Measurements from ENCODE around the gene CTAG2. TPM values are rescaled to one million over a fixed set of nuclear protein-coding genes. Genes with fewer than 3 reads are reported as not detected.
"Not testable (repeated sequence)": the region's sequence is repeated elsewhere in the genome, so short reads cannot be mapped to it uniquely, and the experiment has no call there.

Gene CTAG2
- polyA plus RNA-seq: 1 to 10 TPM in 1 of 4 donors, not detected in 3; 7.8 TPM
- long read RNA-seq, donor 1: 0 reads
- long read RNA-seq, donor 2: 0 reads
- long read RNA-seq, donor 3: 0 reads
- long read RNA-seq, donor 4: 0 reads
- long read RNA-seq, donor 5: 0 reads
- long read RNA-seq, donor 6: 0 reads
- long read RNA-seq, donor 7: 0 reads
- long read RNA-seq, donor 8: 0 reads
- long read RNA-seq, donor 9: 0 reads
- long read RNA-seq, donor 10: 0 reads

DNA sequence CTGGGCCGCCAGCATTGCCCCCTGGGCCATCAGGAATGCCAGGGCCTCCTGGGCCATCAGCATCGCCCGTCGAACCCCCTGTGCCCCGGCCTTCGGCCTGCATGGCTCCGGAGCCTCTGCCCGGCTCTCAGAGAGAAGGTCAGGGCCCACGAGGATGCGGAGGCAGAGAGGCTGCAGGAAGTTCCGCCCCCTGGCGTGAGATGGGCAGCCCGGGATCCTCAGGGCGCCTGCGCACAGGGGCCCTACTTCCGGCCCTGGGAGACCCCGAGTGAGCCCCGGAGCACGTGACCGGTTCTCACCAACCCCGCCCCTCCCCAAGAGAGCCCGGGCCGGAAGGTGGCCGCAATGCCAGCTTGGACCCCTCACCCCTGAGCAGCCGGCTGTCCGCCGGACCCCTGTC, at the start of gene CTAG2:
Gene CTAG2 (minus strand): TSS at position 167 of the 400 bp plus-strand sequence. CDS start 64 bp downstream, at position 103.
- not testable (repeated sequence) for FAIRE-seq; H3K9me3 ChIP-seq (ENCODE audit: control insufficient read depth in 2 of 2, insufficient read depth in 1 of 2, low read depth in 1 of 2, low read length in 1 of 2); H3K27me3 ChIP-seq (ENCODE audit: control insufficient read depth in 3 of 3, insufficient read depth in 3 of 3, low read length in 3 of 3); H3K4me3 ChIP-seq (ENCODE audit: low read depth in 1 of 3, low read length in 3 of 3); H3K4me1 ChIP-seq (ENCODE audit: control insufficient read depth in 3 of 3, insufficient read depth in 2 of 3, low read depth in 1 of 3, low read length in 2 of 3); H3K36me3 ChIP-seq (ENCODE audit: control insufficient read depth in 3 of 3, insufficient read depth in 2 of 3, low read depth in 1 of 3, low read length in 3 of 3); DNase-seq; H3K27ac ChIP-seq (ENCODE audit: low read depth in 1 of 3, low read length in 2 of 3)
- WGBS, 3 donors: no CpG with 5 or more reads among the region's 27 CpGs

DNA sequence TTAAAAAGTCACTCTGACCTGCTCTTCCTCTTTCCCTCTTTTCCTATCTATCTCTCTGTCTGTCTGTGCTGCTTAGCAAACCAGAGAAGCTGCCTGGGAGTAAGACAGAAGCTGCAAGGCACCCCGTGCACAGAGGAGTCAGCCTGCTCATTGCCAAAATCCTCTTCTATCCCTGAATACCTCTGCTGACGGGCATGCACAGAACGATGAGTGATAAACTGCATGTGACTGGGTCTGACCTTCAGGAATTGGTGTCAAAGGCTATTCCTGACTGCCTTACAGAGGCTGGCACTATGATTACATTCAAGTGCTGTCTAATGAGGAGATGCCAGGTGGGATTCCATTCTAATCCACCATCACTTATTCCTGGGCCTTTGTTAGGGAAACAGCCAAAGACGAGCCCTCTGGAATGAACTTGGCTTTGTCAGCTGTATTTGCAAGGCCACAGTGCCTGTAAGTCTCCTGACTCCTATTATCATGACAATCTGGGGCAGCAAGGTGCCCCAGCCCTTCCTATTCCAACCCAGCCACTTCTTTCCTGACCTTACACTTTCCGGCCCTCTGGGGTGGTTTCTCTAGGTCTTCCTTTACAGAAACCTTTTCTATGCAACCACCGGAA, 45.4 kb upstream of the CTAG2 start:
- no peaks in the 10 kb centered on the region for H3K4me1 ChIP-seq (ENCODE audit: control insufficient read depth in 3 of 3, insufficient read depth in 2 of 3, low read depth in 1 of 3, low read length in 2 of 3)
- 75 to 81% (median 78%) methylated on average over 6 of the region's 6 CpGs for WGBS, 3 donors
- DNase-seq (no peak), FAIRE-seq (no peak)
- H3K27me3 ChIP-seq (ENCODE audit: control insufficient read depth in 3 of 3, insufficient read depth in 3 of 3, low read length in 3 of 3): no peaks in the 10 kb centered on the region
- H3K9me3 ChIP-seq (ENCODE audit: control insufficient read depth in 2 of 2, insufficient read depth in 1 of 2, low read depth in 1 of 2, low read length in 1 of 2): no peaks in the 10 kb centered on the region
- H3K27ac ChIP-seq (ENCODE audit: low read depth in 1 of 3, low read length in 2 of 3): no peak overlapping the region
- H3K36me3 ChIP-seq (ENCODE audit: control insufficient read depth in 3 of 3, insufficient read depth in 2 of 3, low read depth in 1 of 3, low read length in 3 of 3): no peaks in the 10 kb centered on the region
- no peak overlapping the region for H3K4me3 ChIP-seq (ENCODE audit: low read depth in 1 of 3, low read length in 3 of 3)

DNA sequence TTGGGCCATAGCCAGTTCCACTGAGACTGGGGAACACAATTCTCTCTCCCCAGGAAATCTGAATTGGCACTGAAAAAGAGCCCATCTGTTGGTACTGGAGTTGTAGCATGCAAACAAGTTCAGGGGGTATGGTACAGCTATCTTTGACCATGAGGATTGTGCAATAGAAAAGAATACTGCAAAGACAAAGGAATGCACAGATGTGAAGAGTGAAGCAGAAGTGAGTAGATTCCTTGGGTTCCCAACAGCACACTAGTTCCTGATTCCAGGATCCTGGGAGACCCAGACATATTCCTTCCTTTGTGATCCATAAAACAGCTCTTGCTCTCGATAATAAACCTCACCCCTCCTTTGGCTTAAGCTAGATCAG, 43.3 kb upstream of the CTAG2 start:
- Histone ChIP-seq H3K27ac (ENCODE audit: low read depth in 1 of 3, low read length in 2 of 3) (no peak overlapping the region), H3K27me3 (ENCODE audit: control insufficient read depth in 3 of 3, insufficient read depth in 3 of 3, low read length in 3 of 3) (no peaks in the 10 kb centered on the region), H3K9me3 (ENCODE audit: control insufficient read depth in 2 of 2, insufficient read depth in 1 of 2, low read depth in 1 of 2, low read length in 1 of 2) (no peaks in the 10 kb centered on the region), H3K4me3 (ENCODE audit: low read depth in 1 of 3, low read length in 3 of 3) (no peak overlapping the region), H3K36me3 (ENCODE audit: control insufficient read depth in 3 of 3, insufficient read depth in 2 of 3, low read depth in 1 of 3, low read length in 3 of 3) (no peaks in the 10 kb centered on the region), H3K4me1 (ENCODE audit: control insufficient read depth in 3 of 3, insufficient read depth in 2 of 3, low read depth in 1 of 3, low read length in 2 of 3) (no peaks in the 10 kb centered on the region)
- WGBS, 3 donors: 75 to 97% (median 80%) methylated on average over 1 of the region's 1 CpG
- FAIRE-seq (no peak), DNase-seq (no peak)

DNA sequence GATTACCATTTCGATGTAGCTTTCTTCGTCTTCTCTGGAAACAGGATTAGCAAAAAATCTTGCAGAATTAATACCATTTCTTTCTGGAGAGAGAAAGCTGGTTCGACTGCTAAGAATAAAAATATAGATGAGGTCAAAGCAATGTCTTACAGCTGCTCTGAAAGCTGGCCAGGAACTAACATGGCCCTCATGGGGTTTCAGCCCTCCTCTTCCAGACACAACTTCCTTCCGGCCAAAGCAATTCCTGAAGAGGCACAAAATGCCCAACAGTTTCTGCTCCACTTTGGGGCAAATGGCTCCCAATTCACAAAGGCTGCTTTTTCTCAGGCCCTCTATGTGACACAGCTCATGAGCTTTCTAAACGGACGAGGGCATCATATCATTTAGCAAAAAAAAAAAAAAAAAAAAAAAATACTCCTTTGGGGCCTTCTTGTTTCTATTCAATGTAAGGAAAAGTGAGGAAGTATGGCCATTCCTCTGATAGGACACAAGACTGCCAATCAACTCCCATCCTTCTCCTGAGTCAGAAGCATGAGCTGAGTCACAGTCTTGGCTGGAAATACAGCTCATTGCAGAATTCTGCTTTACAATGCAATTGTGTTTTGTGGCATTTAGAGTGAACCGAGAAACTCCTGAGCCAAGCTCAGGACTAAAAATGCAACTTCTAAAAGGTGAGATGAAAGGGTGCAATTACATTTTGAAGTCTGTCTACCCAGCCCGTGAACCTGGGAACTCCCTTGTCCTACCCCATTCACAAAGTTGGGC, 42.7 kb upstream of the CTAG2 start:
- no peaks in the 10 kb centered on the region for H3K36me3 ChIP-seq (ENCODE audit: control insufficient read depth in 3 of 3, insufficient read depth in 2 of 3, low read depth in 1 of 3, low read length in 3 of 3)
- DNase-seq (no peak), FAIRE-seq (no peak)

DNA sequence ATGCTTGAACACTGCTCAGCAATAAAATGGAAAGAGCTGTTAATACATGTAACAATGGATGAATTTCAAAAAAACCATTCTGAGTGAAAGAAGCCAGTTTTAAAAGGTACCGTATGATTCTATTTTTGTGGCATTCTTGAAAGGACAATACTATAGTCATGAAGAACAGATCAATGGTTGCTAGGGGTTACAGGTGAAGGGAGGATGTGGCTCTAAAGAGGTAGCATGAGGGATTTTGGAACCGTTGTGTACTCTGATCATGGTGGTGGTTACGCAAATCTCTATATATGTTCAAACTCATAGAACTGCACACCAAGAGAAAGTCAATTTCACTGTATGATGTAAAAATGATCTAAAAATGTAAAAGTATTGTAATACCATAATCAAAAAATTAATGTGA, 40.0 kb upstream of the CTAG2 start:
- no peaks in the 10 kb centered on the region for H3K36me3 ChIP-seq (ENCODE audit: control insufficient read depth in 3 of 3, insufficient read depth in 2 of 3, low read depth in 1 of 3, low read length in 3 of 3)
- FAIRE-seq (no peak), DNase-seq (no peak)
- no peak overlapping the region for H3K27ac ChIP-seq (ENCODE audit: low read depth in 1 of 3, low read length in 2 of 3)
- no peak overlapping the region for H3K4me3 ChIP-seq (ENCODE audit: low read depth in 1 of 3, low read length in 3 of 3)
- H3K4me1 ChIP-seq (ENCODE audit: control insufficient read depth in 3 of 3, insufficient read depth in 2 of 3, low read depth in 1 of 3, low read length in 2 of 3): no peaks in the 10 kb centered on the region
- H3K27me3 ChIP-seq (ENCODE audit: control insufficient read depth in 3 of 3, insufficient read depth in 3 of 3, low read length in 3 of 3): no peaks in the 10 kb centered on the region
- H3K9me3 ChIP-seq (ENCODE audit: control insufficient read depth in 2 of 2, insufficient read depth in 1 of 2, low read depth in 1 of 2, low read length in 1 of 2): no peaks in the 10 kb centered on the region
- 88 to 91% (median 88%) methylated on average over 3 of the region's 3 CpGs for WGBS, 3 donors

More for the DNA sequence above, 42.7 kb upstream of the CTAG2 start:
- Histone ChIP-seq H3K27me3 (ENCODE audit: control insufficient read depth in 3 of 3, insufficient read depth in 3 of 3, low read length in 3 of 3) (no peaks in the 10 kb centered on the region), H3K4me1 (ENCODE audit: control insufficient read depth in 3 of 3, insufficient read depth in 2 of 3, low read depth in 1 of 3, low read length in 2 of 3) (no peaks in the 10 kb centered on the region), H3K9me3 (ENCODE audit: control insufficient read depth in 2 of 2, insufficient read depth in 1 of 2, low read depth in 1 of 2, low read length in 1 of 2) (no peaks in the 10 kb centered on the region), H3K4me3 (ENCODE audit: low read depth in 1 of 3, low read length in 3 of 3) (no peak overlapping the region), H3K27ac (ENCODE audit: low read depth in 1 of 3, low read length in 2 of 3) (no peak overlapping the region)
- 70 to 87% (median 77%) methylated on average over 8 of the region's 8 CpGs for WGBS, 3 donors

DNA sequence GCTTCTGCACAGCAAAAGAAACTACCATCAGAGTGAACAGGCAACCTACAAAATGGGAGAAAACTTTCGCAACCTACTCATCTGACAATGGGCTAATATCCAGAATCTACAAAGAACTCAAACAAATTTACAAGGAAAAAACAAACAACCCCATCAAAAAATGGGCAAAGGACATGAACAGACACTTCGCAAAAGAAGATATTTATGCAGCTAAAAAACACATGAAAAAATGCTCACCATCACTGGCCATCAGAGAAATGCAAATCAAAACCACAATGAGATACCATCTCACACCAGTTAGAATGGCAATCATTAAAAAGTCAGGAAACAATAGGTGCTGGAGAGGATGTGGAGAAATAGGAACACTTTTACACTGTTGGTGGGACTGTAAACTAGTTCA, 37.1 kb upstream of the CTAG2 start:
- H3K27ac ChIP-seq (ENCODE audit: low read depth in 1 of 3, low read length in 2 of 3); H3K9me3 ChIP-seq (ENCODE audit: control insufficient read depth in 2 of 2, insufficient read depth in 1 of 2, low read depth in 1 of 2, low read length in 1 of 2); FAIRE-seq; H3K36me3 ChIP-seq (ENCODE audit: control insufficient read depth in 3 of 3, insufficient read depth in 2 of 3, low read depth in 1 of 3, low read length in 3 of 3); H3K4me1 ChIP-seq (ENCODE audit: control insufficient read depth in 3 of 3, insufficient read depth in 2 of 3, low read depth in 1 of 3, low read length in 2 of 3); H3K27me3 ChIP-seq (ENCODE audit: control insufficient read depth in 3 of 3, insufficient read depth in 3 of 3, low read length in 3 of 3); H3K4me3 ChIP-seq (ENCODE audit: low read depth in 1 of 3, low read length in 3 of 3); DNase-seq: not testable (repeated sequence)
- 90 to 98% (median 91%) methylated on average over 2 of the region's 2 CpGs for WGBS, 3 donors

DNA sequence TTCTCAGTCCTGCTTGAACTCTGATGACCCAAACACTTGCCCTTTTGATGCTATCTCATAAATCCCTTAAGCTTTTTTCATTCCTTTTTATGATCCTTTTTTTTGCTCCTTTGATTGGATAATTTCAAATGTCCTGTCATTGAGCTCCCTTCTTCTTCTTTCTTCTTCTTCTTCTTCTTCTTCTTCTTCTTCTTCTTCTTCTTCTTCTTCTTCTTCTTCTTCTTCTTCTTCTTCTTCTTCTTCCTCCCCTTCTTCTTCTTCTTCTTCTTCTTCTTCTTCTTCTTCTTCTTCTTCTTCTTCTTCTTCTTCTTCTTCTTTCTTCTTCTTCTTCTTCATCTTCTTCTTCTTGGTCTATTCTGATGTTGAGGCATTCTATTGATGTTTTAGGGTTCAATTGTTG, 18.7 kb upstream of the CTAG2 start:
- H3K4me3 ChIP-seq (ENCODE audit: low read depth in 1 of 3, low read length in 3 of 3); H3K9me3 ChIP-seq (ENCODE audit: control insufficient read depth in 2 of 2, insufficient read depth in 1 of 2, low read depth in 1 of 2, low read length in 1 of 2); FAIRE-seq; H3K27me3 ChIP-seq (ENCODE audit: control insufficient read depth in 3 of 3, insufficient read depth in 3 of 3, low read length in 3 of 3); H3K27ac ChIP-seq (ENCODE audit: low read depth in 1 of 3, low read length in 2 of 3); DNase-seq; H3K4me1 ChIP-seq (ENCODE audit: control insufficient read depth in 3 of 3, insufficient read depth in 2 of 3, low read depth in 1 of 3, low read length in 2 of 3); H3K36me3 ChIP-seq (ENCODE audit: control insufficient read depth in 3 of 3, insufficient read depth in 2 of 3, low read depth in 1 of 3, low read length in 3 of 3): not testable (repeated sequence)

DNA sequence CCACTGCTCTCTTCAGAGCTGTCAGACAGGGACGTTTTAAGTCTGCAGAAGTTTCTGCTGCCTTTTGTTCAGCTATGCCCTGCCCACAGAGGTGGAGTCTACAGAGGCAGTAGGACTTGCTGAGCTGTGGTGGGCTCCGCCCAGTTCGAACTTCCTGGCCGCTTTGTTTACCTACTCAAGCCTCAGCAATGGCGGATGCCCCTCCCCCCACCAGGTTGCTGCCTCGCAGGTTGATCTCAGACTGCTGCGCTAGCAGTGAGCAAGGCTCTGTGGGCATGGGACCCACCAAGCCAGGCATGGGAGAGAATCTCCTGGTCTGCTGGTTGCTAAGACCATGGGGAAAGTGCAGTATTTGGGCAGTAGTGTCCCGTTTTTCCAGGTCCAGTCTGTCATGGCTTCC, 17.5 kb upstream of the CTAG2 start:
- H3K36me3 ChIP-seq (ENCODE audit: control insufficient read depth in 3 of 3, insufficient read depth in 2 of 3, low read depth in 1 of 3, low read length in 3 of 3); H3K4me3 ChIP-seq (ENCODE audit: low read depth in 1 of 3, low read length in 3 of 3); DNase-seq; H3K27ac ChIP-seq (ENCODE audit: low read depth in 1 of 3, low read length in 2 of 3); H3K9me3 ChIP-seq (ENCODE audit: control insufficient read depth in 2 of 2, insufficient read depth in 1 of 2, low read depth in 1 of 2, low read length in 1 of 2); H3K4me1 ChIP-seq (ENCODE audit: control insufficient read depth in 3 of 3, insufficient read depth in 2 of 3, low read depth in 1 of 3, low read length in 2 of 3); H3K27me3 ChIP-seq (ENCODE audit: control insufficient read depth in 3 of 3, insufficient read depth in 3 of 3, low read length in 3 of 3); FAIRE-seq: not testable (repeated sequence)
- WGBS, 3 donors: 73 to 78% (median 75%) methylated on average over 6 to 8 of the region's 8 CpGs

All from small intestine (tissue), 16 donors.